GM23338 (cell line): ENCODE results near the gene TTLL6. TPM values are rescaled to one million over a fixed set of nuclear protein-coding genes. Genes with fewer than 3 reads are reported as not detected.

Source experiments
- ATAC-seq: fragments of 200-7000 bp; cut with Tn5 transposase; 3 replicates; pipeline ENCODE4 v1.9.1; 2020
- DNase-seq: peaks from one replicate; pipeline ENCODE4 v3.0.0-alpha.2; 2015; ENCODE audit warnings: low spot score
- H2AFZ ChIP-seq: fragments of 200-600 bp; sonication (generic); 2 replicates; pipeline ENCODE4 v1.8.0; 2016; ENCODE audit warnings: antibody characterized with exemption, mild to moderate bottlenecking, moderate library complexity
- H3F3A ChIP-seq: fragments of 200-600 bp; sonication (generic); replicated peaks from 2 replicates; pipeline ENCODE4 v1.8.0; 2017; ENCODE audit warnings: antibody characterized with exemption, mixed run types, low read depth
- H3K27ac ChIP-seq: fragments of 200-600 bp; sonication (generic); 2 replicates; pipeline ENCODE4 v1.6.1; 2016; ENCODE audit warnings: low read depth
- H3K27me3 ChIP-seq: fragments of 200-600 bp; sonication (generic); 2 replicates; pipeline ENCODE4 v1.8.0; 2016; ENCODE audit warnings: mild to moderate bottlenecking, mixed run types, moderate library complexity; ENCODE audit not compliant: insufficient read depth
- H3K36me3 ChIP-seq: fragments of 200-600 bp; sonication (generic); 2 replicates; pipeline ENCODE4 v1.8.0; 2016; ENCODE audit warnings: mild to moderate bottlenecking; ENCODE audit not compliant: insufficient read depth
- H3K4me1 ChIP-seq: fragments of 200-600 bp; sonication (generic); 2 replicates; pipeline ENCODE4 v1.8.0; 2016; ENCODE audit warnings: mild to moderate bottlenecking, moderate library complexity; ENCODE audit not compliant: insufficient read depth
- H3K4me2 ChIP-seq: fragments of 200-600 bp; sonication (generic); 2 replicates; pipeline ENCODE4 v1.7.1; 2017; ENCODE audit warnings: mixed run types
- H3K4me3 ChIP-seq: fragments of 200-600 bp; sonication (generic); 2 replicates; pipeline ENCODE4 v1.6.1; 2016; ENCODE audit warnings: mixed run types
- H3K79me2 ChIP-seq: fragments of 200-600 bp; sonication (generic); replicated peaks from 2 replicates; pipeline ENCODE4 v1.8.0; 2017; ENCODE audit warnings: mild to moderate bottlenecking; ENCODE audit not compliant: insufficient read depth
- H3K9me2 ChIP-seq: fragments of 200-600 bp; sonication (generic); 2 replicates; pipeline ENCODE4 v1.8.0; 2017; ENCODE audit not compliant: insufficient read depth
- H4K20me1 ChIP-seq: fragments of 200-600 bp; sonication (generic); replicated peaks from 2 replicates; pipeline ENCODE4 v1.8.0; 2017; ENCODE audit warnings: mild to moderate bottlenecking; ENCODE audit not compliant: insufficient read depth
- H3K27ac Mint-ChIP-seq: 2 replicates; pipeline ENCODE4 v1.8.0; 2020; ENCODE audit warnings: inconsistent platforms, mild to moderate bottlenecking, moderate library complexity, mixed read lengths
- H3K27me3 Mint-ChIP-seq: 3 replicates; pipeline ENCODE4 v1.8.0; 2022; ENCODE audit warnings: low read depth, mild to moderate bottlenecking, moderate library complexity, mixed read lengths, inconsistent platforms; ENCODE audit not compliant: insufficient read depth, poor library complexity
- H3K36me3 Mint-ChIP-seq: 3 replicates; pipeline ENCODE4 v1.8.0; 2021; ENCODE audit warnings: low read depth, mild to moderate bottlenecking, inconsistent platforms, moderate library complexity, mixed read lengths
- H3K4me1 Mint-ChIP-seq: 3 replicates; pipeline ENCODE4 v1.8.0; 2020; ENCODE audit warnings: mild to moderate bottlenecking, inconsistent platforms, mixed read lengths
- H3K4me3 Mint-ChIP-seq: 3 replicates; pipeline ENCODE4 v1.8.0; 2021; ENCODE audit warnings: moderate library complexity, mild to moderate bottlenecking, inconsistent platforms, mixed read lengths
- H3K9me3 Mint-ChIP-seq: 3 replicates; pipeline ENCODE4 v1.8.0; 2020; ENCODE audit warnings: moderate library complexity, mild to moderate bottlenecking, inconsistent platforms, mixed read lengths
- CREB1 ChIP-seq: fragments of 250-450 bp; sonication (Bioruptor Pico); IDR thresholded peaks from 2 replicates; pipeline ENCODE4 v1.5.0; 2020; ENCODE audit warnings: low read depth, mild to moderate bottlenecking, moderate library complexity
- EZH2phosphoT487 ChIP-seq: fragments of 200-600 bp; sonication (generic); IDR thresholded peaks from one replicate; pipeline ENCODE4 v1.8.1; 2018; ENCODE audit warnings: antibody characterized with exemption; ENCODE audit not compliant: unreplicated experiment
- JUNB ChIP-seq: IDR thresholded peaks from one replicate; pipeline ENCODE4 v1.6.1; 2016; ENCODE audit warnings: antibody characterized with exemption; ENCODE audit not compliant: unreplicated experiment
- NANOG ChIP-seq: IDR thresholded peaks from 2 replicates; pipeline ENCODE4 v1.6.1; 2016; ENCODE audit warnings: antibody characterized with exemption, borderline replicate concordance
- POLR2AphosphoS5 ChIP-seq: IDR thresholded peaks from 2 replicates; pipeline ENCODE4 v1.6.1; 2016; ENCODE audit warnings: antibody characterized with exemption, low read depth
- ZNF114 ChIP-seq: fragments of 250-450 bp; sonication (Bioruptor Pico); IDR thresholded peaks from 2 replicates; pipeline ENCODE4 v1.5.0; 2020; ENCODE audit warnings: mild to moderate bottlenecking, moderate library complexity
- ZNF331 ChIP-seq: fragments of 250-450 bp; sonication (Bioruptor Pico); IDR thresholded peaks from 2 replicates; pipeline ENCODE4 v1.5.0; 2020; ENCODE audit warnings: low read depth, mild to moderate bottlenecking, moderate library complexity
- polyA plus RNA-seq: library from polyadenylated mRNA; unstranded; fragments of >200 nt; fragmentation: Nextera tagmentation; extraction: Ambion mirVana; gene quantifications from 2 replicates; pipeline ENCODE4 v1.2.1, GENCODE V29; 2016
- total RNA-seq: library from RNA; depleted of rRNA; stranded (reverse); fragments of >200 nt; shearing (Covaris generic); gene quantifications from 2 replicates; pipeline ENCODE4 v1.2.3, GENCODE V29; 2014
- TF ChIP-seq, protein P1 (sequence below): IDR thresholded peaks from one replicate; pipeline ENCODE4 v1.6.1; 2018; ENCODE audit warnings: antibody characterized with exemption; ENCODE audit not compliant: unreplicated experiment
- TF ChIP-seq, protein P2 (sequence below): IDR thresholded peaks from 2 replicates; pipeline ENCODE4 v1.6.1; 2016; ENCODE audit warnings: antibody characterized with exemption
- TF ChIP-seq, protein P3 (sequence below): fragments of 250-450 bp; sonication (Bioruptor Pico); IDR thresholded peaks from 2 replicates; pipeline ENCODE4 v1.5.0; 2020; ENCODE audit warnings: mild to moderate bottlenecking, moderate library complexity
- TF ChIP-seq, protein P4 (sequence below), 2 experiments: fragments of 200-600 bp in 1 of 2; sonication (generic) in 1 of 2; conservative IDR thresholded peaks; 2 replicates each; pipeline versions ENCODE4 v1.5.1 to v1.6.1; 2016 to 2017; ENCODE audit warnings: antibody characterized with exemption in 2 of 2, low read depth in 2 of 2, mild to moderate bottlenecking in 2 of 2, moderate library complexity in 1 of 2

The TTLL6 gene
- total and polyA plus RNA-seq, 2 experiments from 2014 or later = 1.9 to 4.7 TPM

DNA sequence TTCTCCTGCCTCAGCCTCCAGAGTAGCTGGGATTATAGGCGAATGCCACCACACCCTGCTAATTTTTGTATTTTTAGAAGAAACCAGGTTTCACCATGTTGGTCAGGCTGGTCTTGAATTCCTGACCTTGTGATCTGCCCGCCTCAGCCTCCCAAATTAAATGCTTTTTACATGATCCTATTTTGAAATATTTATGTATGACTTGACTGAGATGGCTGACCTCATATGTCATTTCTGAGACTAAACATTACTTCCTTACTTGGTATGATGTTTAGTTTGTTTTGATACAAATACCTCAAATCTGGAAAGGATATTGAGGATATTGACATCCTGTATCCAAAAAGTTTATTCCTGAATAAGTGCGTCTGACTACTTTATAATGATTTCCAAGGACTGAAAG, 25.7 kb upstream of the TTLL6 start (continued):
- TF ChIP-seq, protein P1, sequence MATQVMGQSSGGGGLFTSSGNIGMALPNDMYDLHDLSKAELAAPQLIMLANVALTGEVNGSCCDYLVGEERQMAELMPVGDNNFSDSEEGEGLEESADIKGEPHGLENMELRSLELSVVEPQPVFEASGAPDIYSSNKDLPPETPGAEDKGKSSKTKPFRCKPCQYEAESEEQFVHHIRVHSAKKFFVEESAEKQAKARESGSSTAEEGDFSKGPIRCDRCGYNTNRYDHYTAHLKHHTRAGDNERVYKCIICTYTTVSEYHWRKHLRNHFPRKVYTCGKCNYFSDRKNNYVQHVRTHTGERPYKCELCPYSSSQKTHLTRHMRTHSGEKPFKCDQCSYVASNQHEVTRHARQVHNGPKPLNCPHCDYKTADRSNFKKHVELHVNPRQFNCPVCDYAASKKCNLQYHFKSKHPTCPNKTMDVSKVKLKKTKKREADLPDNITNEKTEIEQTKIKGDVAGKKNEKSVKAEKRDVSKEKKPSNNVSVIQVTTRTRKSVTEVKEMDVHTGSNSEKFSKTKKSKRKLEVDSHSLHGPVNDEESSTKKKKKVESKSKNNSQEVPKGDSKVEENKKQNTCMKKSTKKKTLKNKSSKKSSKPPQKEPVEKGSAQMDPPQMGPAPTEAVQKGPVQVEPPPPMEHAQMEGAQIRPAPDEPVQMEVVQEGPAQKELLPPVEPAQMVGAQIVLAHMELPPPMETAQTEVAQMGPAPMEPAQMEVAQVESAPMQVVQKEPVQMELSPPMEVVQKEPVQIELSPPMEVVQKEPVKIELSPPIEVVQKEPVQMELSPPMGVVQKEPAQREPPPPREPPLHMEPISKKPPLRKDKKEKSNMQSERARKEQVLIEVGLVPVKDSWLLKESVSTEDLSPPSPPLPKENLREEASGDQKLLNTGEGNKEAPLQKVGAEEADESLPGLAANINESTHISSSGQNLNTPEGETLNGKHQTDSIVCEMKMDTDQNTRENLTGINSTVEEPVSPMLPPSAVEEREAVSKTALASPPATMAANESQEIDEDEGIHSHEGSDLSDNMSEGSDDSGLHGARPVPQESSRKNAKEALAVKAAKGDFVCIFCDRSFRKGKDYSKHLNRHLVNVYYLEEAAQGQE = no peak

DNA sequence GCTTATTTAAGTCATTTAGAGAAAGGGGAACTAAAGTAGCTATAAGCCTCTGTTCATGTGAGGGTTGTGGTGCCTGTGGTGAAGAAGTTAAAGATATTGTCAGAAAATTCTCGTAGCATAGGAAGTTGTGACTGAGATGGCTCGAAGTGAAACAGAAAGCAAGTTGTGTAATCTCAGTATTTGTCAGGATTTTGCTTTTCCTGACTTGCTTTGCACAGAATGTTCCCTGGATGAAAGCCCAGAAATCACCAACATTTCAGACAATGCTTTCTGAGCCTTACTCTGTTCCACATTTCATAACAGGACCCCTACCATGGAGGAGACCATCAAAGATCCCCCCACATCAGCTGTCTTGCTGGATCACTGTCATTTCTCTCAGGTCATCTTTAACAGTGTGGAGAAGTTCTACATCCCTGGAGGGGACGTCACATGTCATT, 24.4 kb upstream of the TTLL6 start:
- H3K27ac ChIP-seq = no peak overlapping the region
- no peaks in the 10 kb centered on the region for H3K27me3 ChIP-seq
- DNase-seq (no peak), ATAC-seq (no peak)
- peaks cover 7% of the 10 kb centered on the region; the same call in 2 of the 3 replicates for H3K36me3 Mint-ChIP-seq
- H3K9me2 ChIP-seq = no peaks in the 10 kb centered on the region
- TF ChIP-seq, protein P2, sequence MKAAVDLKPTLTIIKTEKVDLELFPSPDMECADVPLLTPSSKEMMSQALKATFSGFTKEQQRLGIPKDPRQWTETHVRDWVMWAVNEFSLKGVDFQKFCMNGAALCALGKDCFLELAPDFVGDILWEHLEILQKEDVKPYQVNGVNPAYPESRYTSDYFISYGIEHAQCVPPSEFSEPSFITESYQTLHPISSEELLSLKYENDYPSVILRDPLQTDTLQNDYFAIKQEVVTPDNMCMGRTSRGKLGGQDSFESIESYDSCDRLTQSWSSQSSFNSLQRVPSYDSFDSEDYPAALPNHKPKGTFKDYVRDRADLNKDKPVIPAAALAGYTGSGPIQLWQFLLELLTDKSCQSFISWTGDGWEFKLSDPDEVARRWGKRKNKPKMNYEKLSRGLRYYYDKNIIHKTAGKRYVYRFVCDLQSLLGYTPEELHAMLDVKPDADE = no peak
- no peak for TF ChIP-seq CREB1 (CRISPR knock-in tag)
- no peak for TF ChIP-seq POLR2AphosphoS5
- TF ChIP-seq ZNF114 (CRISPR knock-in tag) = no peak
- TF ChIP-seq NANOG = no peak
- no peak for TF ChIP-seq EZH2phosphoT487
- TF ChIP-seq, protein P3, sequence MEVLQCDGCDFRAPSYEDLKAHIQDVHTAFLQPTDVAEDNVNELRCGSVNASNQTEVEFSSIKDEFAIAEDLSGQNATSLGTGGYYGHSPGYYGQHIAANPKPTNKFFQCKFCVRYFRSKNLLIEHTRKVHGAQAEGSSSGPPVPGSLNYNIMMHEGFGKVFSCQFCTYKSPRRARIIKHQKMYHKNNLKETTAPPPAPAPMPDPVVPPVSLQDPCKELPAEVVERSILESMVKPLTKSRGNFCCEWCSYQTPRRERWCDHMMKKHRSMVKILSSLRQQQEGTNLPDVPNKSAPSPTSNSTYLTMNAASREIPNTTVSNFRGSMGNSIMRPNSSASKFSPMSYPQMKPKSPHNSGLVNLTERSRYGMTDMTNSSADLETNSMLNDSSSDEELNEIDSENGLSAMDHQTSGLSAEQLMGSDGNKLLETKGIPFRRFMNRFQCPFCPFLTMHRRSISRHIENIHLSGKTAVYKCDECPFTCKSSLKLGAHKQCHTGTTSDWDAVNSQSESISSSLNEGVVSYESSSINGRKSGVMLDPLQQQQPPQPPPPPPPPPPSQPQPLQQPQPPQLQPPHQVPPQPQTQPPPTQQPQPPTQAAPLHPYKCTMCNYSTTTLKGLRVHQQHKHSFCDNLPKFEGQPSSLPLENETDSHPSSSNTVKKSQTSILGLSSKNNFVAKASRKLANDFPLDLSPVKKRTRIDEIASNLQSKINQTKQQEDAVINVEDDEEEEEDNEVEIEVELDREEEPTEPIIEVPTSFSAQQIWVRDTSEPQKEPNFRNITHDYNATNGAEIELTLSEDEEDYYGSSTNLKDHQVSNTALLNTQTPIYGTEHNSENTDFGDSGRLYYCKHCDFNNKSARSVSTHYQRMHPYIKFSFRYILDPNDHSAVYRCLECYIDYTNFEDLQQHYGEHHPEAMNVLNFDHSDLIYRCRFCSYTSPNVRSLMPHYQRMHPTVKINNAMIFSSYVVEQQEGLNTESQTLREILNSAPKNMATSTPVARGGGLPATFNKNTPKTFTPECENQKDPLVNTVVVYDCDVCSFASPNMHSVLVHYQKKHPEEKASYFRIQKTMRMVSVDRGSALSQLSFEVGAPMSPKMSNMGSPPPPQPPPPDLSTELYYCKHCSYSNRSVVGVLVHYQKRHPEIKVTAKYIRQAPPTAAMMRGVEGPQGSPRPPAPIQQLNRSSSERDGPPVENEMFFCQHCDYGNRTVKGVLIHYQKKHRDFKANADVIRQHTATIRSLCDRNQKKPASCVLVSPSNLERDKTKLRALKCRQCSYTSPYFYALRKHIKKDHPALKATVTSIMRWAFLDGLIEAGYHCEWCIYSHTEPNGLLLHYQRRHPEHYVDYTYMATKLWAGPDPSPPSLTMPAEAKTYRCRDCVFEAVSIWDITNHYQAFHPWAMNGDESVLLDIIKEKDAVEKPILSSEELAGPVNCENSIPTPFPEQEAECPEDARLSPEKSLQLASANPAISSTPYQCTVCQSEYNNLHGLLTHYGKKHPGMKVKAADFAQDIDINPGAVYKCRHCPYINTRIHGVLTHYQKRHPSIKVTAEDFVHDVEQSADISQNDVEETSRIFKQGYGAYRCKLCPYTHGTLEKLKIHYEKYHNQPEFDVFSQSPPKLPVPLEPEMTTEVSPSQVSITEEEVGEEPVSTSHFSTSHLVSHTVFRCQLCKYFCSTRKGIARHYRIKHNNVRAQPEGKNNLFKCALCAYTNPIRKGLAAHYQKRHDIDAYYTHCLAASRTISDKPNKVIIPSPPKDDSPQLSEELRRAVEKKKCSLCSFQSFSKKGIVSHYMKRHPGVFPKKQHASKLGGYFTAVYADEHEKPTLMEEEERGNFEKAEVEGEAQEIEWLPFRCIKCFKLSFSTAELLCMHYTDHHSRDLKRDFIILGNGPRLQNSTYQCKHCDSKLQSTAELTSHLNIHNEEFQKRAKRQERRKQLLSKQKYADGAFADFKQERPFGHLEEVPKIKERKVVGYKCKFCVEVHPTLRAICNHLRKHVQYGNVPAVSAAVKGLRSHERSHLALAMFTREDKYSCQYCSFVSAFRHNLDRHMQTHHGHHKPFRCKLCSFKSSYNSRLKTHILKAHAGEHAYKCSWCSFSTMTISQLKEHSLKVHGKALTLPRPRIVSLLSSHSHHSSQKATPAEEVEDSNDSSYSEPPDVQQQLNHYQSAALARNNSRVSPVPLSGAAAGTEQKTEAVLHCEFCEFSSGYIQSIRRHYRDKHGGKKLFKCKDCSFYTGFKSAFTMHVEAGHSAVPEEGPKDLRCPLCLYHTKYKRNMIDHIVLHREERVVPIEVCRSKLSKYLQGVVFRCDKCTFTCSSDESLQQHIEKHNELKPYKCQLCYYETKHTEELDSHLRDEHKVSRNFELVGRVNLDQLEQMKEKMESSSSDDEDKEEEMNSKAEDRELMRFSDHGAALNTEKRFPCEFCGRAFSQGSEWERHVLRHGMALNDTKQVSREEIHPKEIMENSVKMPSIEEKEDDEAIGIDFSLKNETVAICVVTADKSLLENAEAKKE (CRISPR knock-in tag) = no peak
- TF ChIP-seq, protein P4, sequence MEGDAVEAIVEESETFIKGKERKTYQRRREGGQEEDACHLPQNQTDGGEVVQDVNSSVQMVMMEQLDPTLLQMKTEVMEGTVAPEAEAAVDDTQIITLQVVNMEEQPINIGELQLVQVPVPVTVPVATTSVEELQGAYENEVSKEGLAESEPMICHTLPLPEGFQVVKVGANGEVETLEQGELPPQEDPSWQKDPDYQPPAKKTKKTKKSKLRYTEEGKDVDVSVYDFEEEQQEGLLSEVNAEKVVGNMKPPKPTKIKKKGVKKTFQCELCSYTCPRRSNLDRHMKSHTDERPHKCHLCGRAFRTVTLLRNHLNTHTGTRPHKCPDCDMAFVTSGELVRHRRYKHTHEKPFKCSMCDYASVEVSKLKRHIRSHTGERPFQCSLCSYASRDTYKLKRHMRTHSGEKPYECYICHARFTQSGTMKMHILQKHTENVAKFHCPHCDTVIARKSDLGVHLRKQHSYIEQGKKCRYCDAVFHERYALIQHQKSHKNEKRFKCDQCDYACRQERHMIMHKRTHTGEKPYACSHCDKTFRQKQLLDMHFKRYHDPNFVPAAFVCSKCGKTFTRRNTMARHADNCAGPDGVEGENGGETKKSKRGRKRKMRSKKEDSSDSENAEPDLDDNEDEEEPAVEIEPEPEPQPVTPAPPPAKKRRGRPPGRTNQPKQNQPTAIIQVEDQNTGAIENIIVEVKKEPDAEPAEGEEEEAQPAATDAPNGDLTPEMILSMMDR (conservative IDR thresholded peaks at IDR 0.05; ENCODE audit: low read depth in 2 of 2) = no peak
- TF ChIP-seq ZNF331 (CRISPR knock-in tag) = no peak
- TF ChIP-seq JUNB = no peak
- H3K4me1 Mint-ChIP-seq = no peaks in the 10 kb centered on the region; the same call in 2 of the 3 replicates
- no peaks in the 10 kb centered on the region for H3K9me3 Mint-ChIP-seq
- H4K20me1 ChIP-seq = no peaks in the 10 kb centered on the region; the same call in 1 of the 2 replicates
- no peak overlapping the region for H3K4me3 Mint-ChIP-seq
- no peaks in the 10 kb centered on the region for H3K36me3 ChIP-seq
- no peak overlapping the region for H3K4me3 ChIP-seq
- H3K27me3 Mint-ChIP-seq = no peaks in the 10 kb centered on the region
- no peaks in the 10 kb centered on the region for H3K79me2 ChIP-seq
- H3K4me1 ChIP-seq = no peaks in the 10 kb centered on the region; the same call in 1 of the 2 replicates
- H3F3A ChIP-seq = no peaks in the 10 kb centered on the region
- H3K4me2 ChIP-seq = no peak overlapping the region
- H2AFZ ChIP-seq = no peak overlapping the region
- H3K27ac Mint-ChIP-seq = no peak overlapping the region
